Renal pelvis (tissue), 4 donors: ENCODE data around the gene HJURP. TPM values are rescaled to one million over a fixed set of nuclear protein-coding genes. Genes with fewer than 3 reads are reported as not detected.

Experiments
- DNase-seq: peaks from one replicate; pipeline ENCODE4 v3.0.0-alpha.2; 2013
- polyA plus RNA-seq, 3 donors: library from polyadenylated mRNA; unstranded; fragments of 120-200 nt; gene quantifications; one replicate each; pipeline ENCODE4 v1.2.1, GENCODE V29; 2013; ENCODE audit not compliant: insufficient read length in 3 of 3

The HJURP gene
- polyA plus RNA-seq, 3 donors = 22.3 to 24.9 (median 23.4) TPM

GRCh38 chr2:233832414-233832813 is 21.9 kb downstream of the HJURP start:
- no peak for DNase-seq

DNA sequence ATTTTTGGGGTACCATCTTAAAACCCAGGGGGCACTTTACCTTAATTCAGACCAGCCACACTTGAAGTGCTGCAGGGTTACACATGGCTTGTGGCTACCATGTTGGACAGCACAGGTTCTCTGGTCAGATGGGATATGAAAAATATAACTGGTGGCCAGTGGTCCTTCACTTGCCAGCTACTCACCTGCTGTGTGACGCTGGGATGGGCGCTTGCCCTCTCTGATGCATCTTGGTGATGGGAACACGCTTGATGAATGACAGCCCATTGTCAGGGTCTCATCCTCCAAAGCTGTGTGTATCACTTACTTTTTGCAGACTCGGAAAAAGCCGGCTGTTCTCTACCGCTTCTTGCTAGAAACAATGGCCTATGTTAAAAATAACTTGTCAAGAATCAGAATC is 22.5 kb downstream of the HJURP start:
- no peak for DNase-seq

GRCh38 chr2:233831011-233831721 is 23.2 kb downstream of the HJURP start:
- no peak for DNase-seq

- no peak for DNase-seq
These were observed 24.1 kb downstream of the HJURP start for GRCh38 chr2:233830111-233830802.

DNA sequence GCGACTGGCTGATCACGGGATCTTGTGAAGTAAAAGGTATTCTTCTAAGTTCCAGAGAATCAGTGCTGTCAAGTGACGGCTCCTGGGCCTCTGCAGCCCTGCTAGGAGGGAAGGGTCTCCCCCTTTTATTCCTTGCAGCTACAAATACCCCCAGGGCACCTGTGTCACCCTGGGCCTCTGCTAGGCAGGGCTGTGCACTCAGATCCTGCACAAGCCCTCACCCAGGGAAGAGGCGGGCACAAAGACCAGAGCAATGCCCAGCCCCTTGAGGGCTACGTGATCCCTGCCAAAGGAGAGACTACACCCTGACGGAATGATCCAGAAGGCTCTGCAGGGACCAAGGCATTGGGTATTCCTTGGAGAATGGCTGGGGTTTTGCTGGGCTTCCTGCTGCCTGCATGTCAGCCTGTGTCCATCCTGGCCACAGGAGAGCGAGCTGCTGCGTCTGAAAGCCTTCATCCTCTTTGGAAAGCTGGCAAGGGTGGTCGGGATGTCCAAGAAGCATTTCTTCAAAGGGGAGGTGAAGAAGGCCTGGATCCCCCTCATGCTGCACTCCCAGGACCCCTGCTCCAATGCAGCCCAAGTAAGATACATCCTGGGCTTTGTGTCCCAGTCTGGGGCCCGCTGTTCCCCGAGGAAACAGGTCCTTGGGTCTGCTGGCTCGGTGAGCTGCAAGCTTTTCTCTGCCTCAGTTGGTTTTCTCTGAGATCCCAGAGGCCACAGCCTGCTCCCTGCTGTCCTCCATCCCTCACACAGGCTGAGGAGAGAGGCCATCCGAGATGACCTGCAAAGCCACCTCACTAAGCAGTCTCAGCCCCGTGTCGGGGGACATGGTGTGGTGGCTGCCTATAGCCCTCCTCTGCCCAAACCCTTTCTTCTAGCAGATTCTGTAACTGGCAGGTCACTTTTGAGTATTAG is 24.9 kb downstream of the HJURP start:
- DNase-seq = no peak

GRCh38 chr2:233828546-233829192 is 25.7 kb downstream of the HJURP start:
- DNase-seq = no peak

DNA sequence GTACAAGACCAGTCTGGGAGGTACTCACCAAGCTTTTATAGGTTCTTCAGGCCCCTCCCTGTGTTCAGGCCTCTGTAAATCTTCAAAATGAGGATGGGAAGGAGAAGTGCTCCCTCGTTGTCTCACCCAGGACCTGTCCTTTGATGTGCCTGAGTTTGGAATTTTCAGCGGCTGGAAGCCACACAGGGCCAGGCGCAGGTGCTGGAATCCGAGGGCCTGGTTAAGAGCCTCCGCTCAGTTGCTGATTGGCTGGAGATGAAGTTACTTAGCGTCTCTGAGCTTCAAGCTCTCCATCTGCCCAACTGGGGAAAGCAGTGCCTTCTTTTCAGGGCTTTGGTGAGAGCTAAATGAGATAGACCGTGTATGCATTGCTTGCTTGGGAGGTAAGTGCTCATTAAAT is 30.0 kb downstream of the HJURP start:
- no peak for DNase-seq

DNA sequence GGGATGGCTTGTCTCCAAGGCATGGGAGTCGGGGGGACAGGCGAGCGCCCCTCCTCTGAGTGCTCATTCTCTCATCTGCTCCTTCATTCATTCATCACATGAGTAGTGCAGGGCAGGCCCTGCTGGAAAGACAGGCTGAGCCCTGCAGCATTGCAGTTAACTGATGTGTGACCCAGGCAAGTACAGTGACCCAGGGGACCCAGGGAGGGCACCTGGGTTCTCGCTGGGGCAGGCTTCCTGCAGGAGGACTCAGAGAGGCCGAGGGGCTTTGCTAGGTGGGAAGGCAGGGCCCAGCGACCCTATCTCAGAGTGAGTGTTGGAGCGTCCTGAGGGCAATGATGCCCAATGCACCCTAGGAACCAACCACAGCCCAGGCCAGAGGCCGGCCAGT is 30.6 kb downstream of the HJURP start:
- no peak for DNase-seq

DNA sequence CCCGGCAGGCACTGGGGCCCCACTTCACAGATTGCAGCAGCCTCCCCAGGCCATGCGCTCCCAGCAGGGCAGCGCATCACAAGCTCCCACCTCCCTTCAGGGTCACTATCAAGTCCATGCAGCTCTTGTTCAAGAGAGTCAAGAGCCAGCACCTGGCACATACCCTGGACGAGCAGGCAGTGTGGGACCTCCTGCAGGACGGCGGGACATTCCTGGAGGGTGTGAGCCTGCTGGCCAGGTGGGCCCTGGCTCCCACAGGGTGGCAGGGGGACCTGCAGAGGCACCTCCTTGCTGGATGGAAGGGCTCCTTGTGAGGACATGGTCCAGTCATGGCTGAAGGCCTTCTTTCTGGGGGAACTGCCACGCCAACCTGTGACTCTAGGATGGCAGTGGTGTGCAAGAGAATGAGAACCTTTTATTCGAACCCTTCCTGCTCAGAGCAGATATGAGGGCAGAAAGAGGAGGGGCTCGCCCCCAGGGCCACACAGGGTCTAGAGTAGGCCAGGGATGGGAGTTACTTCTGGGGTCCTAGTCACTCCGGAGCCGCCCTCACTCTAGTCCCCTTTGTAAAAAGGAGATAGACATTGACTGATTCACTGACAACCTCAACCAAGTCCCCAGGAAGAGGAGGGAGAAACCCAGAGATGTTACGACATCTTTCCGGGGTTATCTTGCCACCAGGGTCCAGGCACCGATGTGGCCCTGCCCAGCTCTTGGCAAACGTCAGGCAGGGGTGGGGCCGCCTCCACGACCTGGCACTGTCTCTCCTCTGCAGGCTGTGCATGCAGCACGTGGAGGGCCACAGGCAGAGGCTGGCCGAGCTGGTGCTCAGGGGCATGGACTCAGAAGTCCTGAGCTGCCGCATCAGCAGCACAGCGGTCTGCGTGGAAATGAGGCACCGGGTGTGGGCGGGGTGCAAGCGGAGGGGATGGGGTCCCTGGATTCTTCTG is 31.3 kb downstream of the HJURP start:
- no peak for DNase-seq

DNA sequence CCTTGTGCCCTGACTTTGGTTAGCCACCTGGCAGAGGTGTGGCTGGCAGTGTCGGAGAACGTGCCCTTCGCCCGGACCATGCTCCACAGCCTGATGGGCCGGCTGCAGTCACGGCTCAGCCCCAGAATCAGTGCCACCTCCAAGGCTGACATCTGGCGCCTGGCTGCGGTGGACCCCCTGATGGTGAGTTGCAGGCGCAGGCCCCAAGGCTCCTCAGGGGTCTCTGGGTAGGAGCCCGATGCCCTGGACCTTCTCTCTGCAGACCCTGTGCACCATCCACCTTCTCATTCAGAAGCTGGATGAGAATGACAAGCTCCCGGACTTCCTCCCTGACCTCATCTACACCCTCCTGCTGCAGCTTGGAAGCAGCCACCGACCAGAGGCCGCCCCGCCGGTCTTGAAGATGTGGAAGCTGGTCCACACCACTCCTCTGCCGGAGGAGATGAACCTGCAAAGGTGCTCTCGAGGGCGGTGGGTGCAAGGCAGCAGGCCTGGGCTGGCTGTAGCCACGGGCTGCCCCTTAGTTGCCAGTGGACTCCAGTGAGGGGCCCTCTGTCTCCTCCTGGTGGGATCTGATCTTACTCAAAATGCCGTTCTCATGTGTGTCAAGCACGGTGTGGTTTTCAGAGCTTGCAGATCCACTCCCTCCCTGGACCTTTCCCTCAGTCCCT is 32.1 kb downstream of the HJURP start:
- DNase-seq = no peak

- no peak for DNase-seq
These were observed 32.6 kb downstream of the HJURP start for GRCh38 chr2:233821709-233822100.

GRCh38 chr2:233821196-233821595 is 33.1 kb downstream of the HJURP start:
- DNase-seq = no peak

DNA sequence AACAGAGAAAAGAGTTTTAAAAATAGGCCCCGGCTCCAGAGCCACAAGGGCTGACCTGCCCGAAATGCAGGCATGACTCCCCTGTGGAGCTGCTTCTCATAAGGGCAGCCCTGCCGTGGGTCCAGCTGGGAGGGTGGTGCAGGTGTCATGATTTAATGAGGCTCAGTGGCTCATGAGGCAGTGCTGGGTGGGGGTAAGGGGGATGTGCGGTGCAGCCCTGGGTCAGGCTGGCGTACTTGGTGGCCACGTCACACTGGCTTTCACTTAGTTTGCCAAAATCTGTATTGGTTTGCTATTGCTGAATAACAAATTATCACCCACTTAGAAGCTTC is 33.6 kb downstream of the HJURP start:
- no peak for DNase-seq

- DNase-seq = no peak
These were observed 34.2 kb downstream of the HJURP start for GRCh38 chr2:233819884-233820773.

GRCh38 chr2:233818639-233819621 is 35.4 kb downstream of the HJURP start:
- DNase-seq = no peak

GRCh38 chr2:233817995-233818638 is 36.2 kb downstream of the HJURP start:
- no peak for DNase-seq

DNA sequence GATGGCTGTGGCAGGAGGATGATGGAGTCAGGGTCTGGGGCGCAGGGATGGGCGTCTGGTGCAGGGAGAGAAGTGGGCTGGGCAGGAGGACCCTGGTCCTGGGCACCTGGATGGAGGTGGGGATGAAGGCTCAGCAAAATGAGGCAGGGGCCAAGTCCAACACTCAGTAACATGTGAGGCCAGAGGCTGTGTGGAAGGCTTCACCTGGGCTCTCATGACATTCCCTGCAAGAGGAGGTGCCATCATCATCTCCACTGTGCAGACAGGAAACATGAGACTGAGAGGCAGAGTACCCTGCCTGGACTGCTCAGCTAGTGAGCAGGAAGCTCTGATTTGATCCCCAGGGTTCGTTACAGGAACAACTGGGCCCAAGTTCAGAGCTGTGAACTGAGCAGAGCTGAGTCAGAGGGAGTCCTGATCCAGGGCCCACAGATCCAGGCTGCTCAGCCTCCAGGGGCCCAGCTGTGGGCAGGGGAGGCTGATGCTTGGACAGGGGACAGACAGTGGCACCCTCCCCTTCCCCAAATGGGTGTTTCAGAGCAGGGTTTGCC is 36.9 kb downstream of the HJURP start:
- no peak for DNase-seq
